ENCODE measurements around the gene ZNF496. TPM values are rescaled to one million over a fixed set of nuclear protein-coding genes. Genes with fewer than 3 reads are reported as not detected.
"Not testable (repeated sequence)": the region's sequence is repeated elsewhere in the genome, so short reads cannot be mapped to it uniquely, and the experiment has no call there.

ZNF496 gene
- total RNA-seq, 2 donors from 2014 or later = 63.5 to 65.6 TPM

DNA sequence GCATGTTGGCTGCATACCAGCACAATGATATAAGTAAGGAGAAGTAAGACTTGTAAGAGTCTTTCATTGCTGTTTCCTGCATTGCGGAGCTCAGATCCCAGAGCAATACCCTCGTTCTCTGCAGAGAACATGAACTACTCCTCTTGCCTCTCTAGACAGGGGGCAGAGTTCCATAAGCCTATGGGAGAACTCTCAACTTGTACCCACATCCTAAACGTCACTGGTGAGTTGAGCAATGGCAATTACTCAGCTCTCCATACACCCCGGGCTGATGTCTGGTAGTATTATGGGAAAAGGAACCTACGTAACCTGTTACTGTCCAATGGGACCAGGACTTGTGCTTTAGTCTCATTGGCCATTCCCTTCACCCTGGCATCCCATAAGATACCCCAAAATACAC lies 27.3 kb upstream of the ZNF496 start:
- DNase-seq = no peak
- Mint-ChIP-seq H3K36me3 (ENCODE audit: low read depth) (no peaks in the 10 kb centered on the region), H3K27ac (no peak overlapping the region), H3K4me3 (no peak overlapping the region), H3K9me3 (peaks cover 30% of the 10 kb centered on the region), H3K27me3 (ENCODE audit: insufficient read depth) (peaks cover 20% of the 10 kb centered on the region), H3K4me1 (peaks cover 48% of the 10 kb centered on the region)
- Histone ChIP-seq H3K4me3 (ENCODE audit: low read length) (no peak overlapping the region), H3K27ac (ENCODE audit: low read depth, low read length) (no peak overlapping the region), H3K9ac (ENCODE audit: extremely low read depth, low read length, poor library complexity, severe bottlenecking) (no peak overlapping the region), H3K27me3 (ENCODE audit: control insufficient read depth, insufficient read depth, low read length, poor library complexity, severe bottlenecking) (peaks cover 15% of the 10 kb centered on the region), H3K9me3 (ENCODE audit: control insufficient read depth, low read length) (peaks cover 15% of the 10 kb centered on the region), H3K4me1 (ENCODE audit: control insufficient read depth, insufficient read depth, low read length) (peaks cover 19% of the 10 kb centered on the region), H3K36me3 (ENCODE audit: control insufficient read depth, insufficient read depth, low read length) (no peaks in the 10 kb centered on the region)
- TF ChIP-seq, protein P1, sequence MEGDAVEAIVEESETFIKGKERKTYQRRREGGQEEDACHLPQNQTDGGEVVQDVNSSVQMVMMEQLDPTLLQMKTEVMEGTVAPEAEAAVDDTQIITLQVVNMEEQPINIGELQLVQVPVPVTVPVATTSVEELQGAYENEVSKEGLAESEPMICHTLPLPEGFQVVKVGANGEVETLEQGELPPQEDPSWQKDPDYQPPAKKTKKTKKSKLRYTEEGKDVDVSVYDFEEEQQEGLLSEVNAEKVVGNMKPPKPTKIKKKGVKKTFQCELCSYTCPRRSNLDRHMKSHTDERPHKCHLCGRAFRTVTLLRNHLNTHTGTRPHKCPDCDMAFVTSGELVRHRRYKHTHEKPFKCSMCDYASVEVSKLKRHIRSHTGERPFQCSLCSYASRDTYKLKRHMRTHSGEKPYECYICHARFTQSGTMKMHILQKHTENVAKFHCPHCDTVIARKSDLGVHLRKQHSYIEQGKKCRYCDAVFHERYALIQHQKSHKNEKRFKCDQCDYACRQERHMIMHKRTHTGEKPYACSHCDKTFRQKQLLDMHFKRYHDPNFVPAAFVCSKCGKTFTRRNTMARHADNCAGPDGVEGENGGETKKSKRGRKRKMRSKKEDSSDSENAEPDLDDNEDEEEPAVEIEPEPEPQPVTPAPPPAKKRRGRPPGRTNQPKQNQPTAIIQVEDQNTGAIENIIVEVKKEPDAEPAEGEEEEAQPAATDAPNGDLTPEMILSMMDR (conservative IDR thresholded peaks at IDR 0.05) = no peak
- 89 to 100% methylated on average over 2 to 5 of the region's 5 CpGs for WGBS, 2 experiments (ENCODE audit: insufficient coverage in 1 of 2, insufficient read length in 1 of 2)

DNA sequence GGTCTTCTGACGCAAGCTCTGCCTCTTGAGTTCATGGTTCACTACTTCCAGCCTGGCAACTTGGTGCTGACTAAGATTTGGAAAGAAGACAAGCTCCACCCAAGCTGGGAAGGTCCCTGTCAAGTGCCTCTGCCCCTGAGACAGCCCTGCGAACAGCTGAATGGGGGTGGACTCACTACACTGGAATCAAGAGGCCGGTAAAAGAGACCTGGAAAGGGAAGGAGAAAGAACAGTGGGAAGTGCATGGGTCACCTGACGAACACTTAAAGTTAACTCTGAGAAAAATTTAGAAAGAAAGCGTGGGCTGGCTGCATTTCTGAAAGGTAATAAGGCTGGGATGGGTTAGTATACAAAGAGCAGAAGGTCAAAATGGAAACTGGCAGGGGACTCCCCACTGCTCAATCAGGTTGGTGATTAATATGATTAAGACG lies 26.1 kb upstream of the ZNF496 start:
- Histone ChIP-seq H3K4me1 (ENCODE audit: control insufficient read depth, insufficient read depth, low read length) (peaks cover 19% of the 10 kb centered on the region), H3K9ac (ENCODE audit: extremely low read depth, low read length, poor library complexity, severe bottlenecking) (peak overlapping the region; percentile 54), H3K4me3 (ENCODE audit: low read length) (peak overlapping the region; percentile 36), H3K9me3 (ENCODE audit: control insufficient read depth, low read length) (peaks cover 22% of the 10 kb centered on the region), H3K27ac (ENCODE audit: low read depth, low read length) (peak overlapping the region; percentile 9), H3K27me3 (ENCODE audit: control insufficient read depth, insufficient read depth, low read length, poor library complexity, severe bottlenecking) (peaks cover 15% of the 10 kb centered on the region), H3K36me3 (ENCODE audit: control insufficient read depth, insufficient read depth, low read length) (no peaks in the 10 kb centered on the region)
- Mint-ChIP-seq H3K27me3 (ENCODE audit: insufficient read depth) (peaks cover 22% of the 10 kb centered on the region), H3K4me3 (no peak overlapping the region), H3K27ac (peak overlapping the region; percentile 83), H3K4me1 (peaks cover 48% of the 10 kb centered on the region), H3K36me3 (ENCODE audit: low read depth) (peaks cover 4% of the 10 kb centered on the region), H3K9me3 (peaks cover 29% of the 10 kb centered on the region)
- 71 to 78% methylated on average over 6 of the region's 6 CpGs for WGBS, 2 experiments (ENCODE audit: insufficient coverage in 1 of 2, insufficient read length in 1 of 2)
- peak; percentile 58 for DNase-seq
- TF ChIP-seq, protein P1 (conservative IDR thresholded peaks at IDR 0.05) = no peak

DNA sequence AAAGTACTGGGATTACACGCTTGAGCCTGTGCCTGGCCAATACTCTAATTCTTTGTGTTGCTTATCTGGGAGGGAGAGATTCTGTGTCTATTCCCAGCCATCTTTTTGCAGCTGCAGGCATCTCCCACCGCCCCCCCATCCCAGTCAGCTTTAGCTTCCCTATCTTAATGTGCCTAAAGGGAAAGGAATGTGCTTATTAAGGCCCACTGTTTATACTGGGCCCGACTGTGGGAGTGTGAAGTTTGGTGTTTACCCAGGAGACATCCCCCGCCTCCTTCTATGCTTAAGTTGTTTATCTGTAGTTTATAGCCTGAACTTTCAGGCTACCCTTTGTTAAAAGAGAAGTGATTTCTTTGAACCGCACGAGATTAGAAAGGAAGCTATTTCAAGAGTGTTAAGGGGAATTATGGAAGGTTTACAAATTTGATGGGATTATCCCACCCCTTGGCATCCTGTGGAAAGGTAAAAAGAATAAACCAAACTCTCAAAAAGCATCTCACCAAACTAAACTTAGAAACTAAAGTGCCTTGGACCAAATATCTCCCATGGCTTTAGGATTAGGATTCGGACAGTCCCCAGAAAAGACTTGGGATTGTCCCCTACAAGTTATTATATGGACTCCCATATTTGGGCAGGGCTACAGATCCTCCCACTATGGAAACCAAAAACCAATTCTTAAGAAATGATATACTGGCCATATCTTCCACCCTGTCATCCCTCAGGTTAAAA lies 25.5 kb upstream of the ZNF496 start:
- peaks cover 8% of the 10 kb centered on the region for H3K36me3 Mint-ChIP-seq (ENCODE audit: low read depth)
- peaks cover 48% of the 10 kb centered on the region for H3K4me1 Mint-ChIP-seq
- H3K4me1 ChIP-seq (ENCODE audit: control insufficient read depth, insufficient read depth, low read length) = peaks cover 19% of the 10 kb centered on the region
- peak; percentile 88 for DNase-seq
- H3K9me3 ChIP-seq (ENCODE audit: control insufficient read depth, low read length) = peaks cover 28% of the 10 kb centered on the region
- peaks cover 15% of the 10 kb centered on the region for H3K27me3 ChIP-seq (ENCODE audit: control insufficient read depth, insufficient read depth, low read length, poor library complexity, severe bottlenecking)
- H3K4me3 Mint-ChIP-seq = no peak overlapping the region
- H3K9me3 Mint-ChIP-seq = peaks cover 34% of the 10 kb centered on the region
- H3K36me3 ChIP-seq (ENCODE audit: control insufficient read depth, insufficient read depth, low read length) = no peaks in the 10 kb centered on the region
- H3K4me3 ChIP-seq (ENCODE audit: low read length) = peak overlapping the region; percentile 36
- H3K27ac ChIP-seq (ENCODE audit: low read depth, low read length) = no peak overlapping the region
- 25 to 93% methylated on average over 2 to 7 of the region's 7 CpGs for WGBS, 2 experiments (ENCODE audit: insufficient coverage in 1 of 2, insufficient read length in 1 of 2)
- peak overlapping the region; percentile 83 for H3K27ac Mint-ChIP-seq
- TF ChIP-seq, protein P1 (conservative IDR thresholded peaks at IDR 0.05) = no peak
- H3K9ac ChIP-seq (ENCODE audit: extremely low read depth, low read length, poor library complexity, severe bottlenecking) = peak overlapping the region; percentile 54
- peaks cover 28% of the 10 kb centered on the region for H3K27me3 Mint-ChIP-seq (ENCODE audit: insufficient read depth)

DNA sequence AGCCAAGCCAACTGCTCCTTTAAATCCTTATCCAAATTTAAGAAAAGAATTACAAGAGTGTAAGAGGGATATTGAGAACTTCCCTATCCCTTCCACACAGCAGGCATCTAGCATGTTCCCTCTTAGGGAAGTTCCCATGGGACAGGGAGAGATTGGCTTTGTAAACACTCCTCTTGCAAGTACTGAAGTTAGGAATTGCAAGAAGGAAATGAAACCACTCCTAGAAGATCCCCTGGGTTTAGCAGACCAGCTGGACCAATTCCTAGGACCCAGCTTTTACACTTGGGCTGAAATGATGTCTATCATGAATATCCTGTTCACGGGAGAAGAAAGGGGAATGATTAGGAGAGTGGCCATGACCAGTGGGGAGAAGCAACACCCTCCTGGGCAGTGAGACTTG lies 23.5 kb upstream of the ZNF496 start:
- Mint-ChIP-seq H3K4me1 (peaks cover 33% of the 10 kb centered on the region), H3K27ac (peak overlapping the region; percentile 0), H3K27me3 (ENCODE audit: insufficient read depth) (peaks cover 27% of the 10 kb centered on the region), H3K9me3 (peaks cover 40% of the 10 kb centered on the region), H3K36me3 (ENCODE audit: low read depth) (peaks cover 10% of the 10 kb centered on the region)
- peaks cover 19% of the 10 kb centered on the region for H3K4me1 ChIP-seq (ENCODE audit: control insufficient read depth, insufficient read depth, low read length)
- H3K27me3 ChIP-seq (ENCODE audit: control insufficient read depth, insufficient read depth, low read length, poor library complexity, severe bottlenecking) = peaks cover 15% of the 10 kb centered on the region
- peaks cover 33% of the 10 kb centered on the region for H3K9me3 ChIP-seq (ENCODE audit: control insufficient read depth, low read length)
- DNase-seq; H3K36me3 ChIP-seq (ENCODE audit: control insufficient read depth, insufficient read depth, low read length); H3K27ac ChIP-seq (ENCODE audit: low read depth, low read length); H3K4me3 Mint-ChIP-seq; H3K9ac ChIP-seq (ENCODE audit: extremely low read depth, low read length, poor library complexity, severe bottlenecking): not testable (repeated sequence)
- 83 to 86% methylated on average over 1 of the region's 1 CpG for WGBS, 2 experiments (ENCODE audit: insufficient coverage in 1 of 2, insufficient read length in 1 of 2)
- peak overlapping the region; percentile 55 for H3K4me3 ChIP-seq (ENCODE audit: low read length)

Data from endodermal cell (in vitro differentiated cells).